Hepatocyte (in vitro differentiated cells): ENCODE data around the gene CWC25. TPM values are rescaled to one million over a fixed set of nuclear protein-coding genes. Genes with fewer than 3 reads are reported as not detected.
"Not testable (repeated sequence)": the region's sequence is repeated elsewhere in the genome, so short reads cannot be mapped to it uniquely, and the experiment has no call there.

Experiments
- DNase-seq: peaks from one replicate; pipeline ENCODE4 v3.0.0-alpha.2; 2016; ENCODE audit warnings: low spot score
- H2AFZ ChIP-seq: fragments of 200-600 bp; sonication (generic); 2 replicates; pipeline ENCODE4 v1.6.0; 2016; ENCODE audit warnings: antibody characterized with exemption, mild to moderate bottlenecking
- H3K27ac ChIP-seq: fragments of 200-600 bp; sonication (generic); 2 replicates; pipeline ENCODE4 v1.5.1; 2016; ENCODE audit warnings: mild to moderate bottlenecking
- H3K27me3 ChIP-seq: fragments of 200-600 bp; sonication (generic); 2 replicates; pipeline ENCODE4 v1.6.1; 2016
- H3K36me3 ChIP-seq: fragments of 200-600 bp; sonication (generic); replicated peaks from 2 replicates; pipeline ENCODE4 v1.5.1; 2016; ENCODE audit warnings: low read depth; ENCODE audit not compliant: insufficient read depth
- H3K4me1 ChIP-seq: fragments of 200-600 bp; sonication (generic); 2 replicates; pipeline ENCODE4 v1.5.1; 2016; ENCODE audit warnings: mild to moderate bottlenecking, moderate library complexity; ENCODE audit not compliant: insufficient read depth
- H3K4me2 ChIP-seq: fragments of 200-600 bp; sonication (generic); 2 replicates; pipeline ENCODE4 v1.6.0; 2016
- H3K4me3 ChIP-seq: fragments of 200-600 bp; sonication (generic); 2 replicates; pipeline ENCODE4 v1.5.1; 2016; ENCODE audit warnings: mild to moderate bottlenecking
- H3K79me2 ChIP-seq: fragments of 200-600 bp; sonication (generic); 2 replicates; pipeline ENCODE4 v1.6.0; 2017; ENCODE audit warnings: mild to moderate bottlenecking
- H3K9me2 ChIP-seq: fragments of 200-600 bp; sonication (generic); replicated peaks from 2 replicates; pipeline ENCODE4 v1.6.0; 2017; ENCODE audit warnings: mild to moderate bottlenecking; ENCODE audit not compliant: insufficient read depth
- H3K9me3 ChIP-seq: fragments of 200-600 bp; sonication (generic); 2 replicates; pipeline ENCODE4 v1.5.1; 2016; ENCODE audit warnings: low read depth, mild to moderate bottlenecking
- H4K20me1 ChIP-seq: fragments of 200-600 bp; sonication (generic); 2 replicates; pipeline ENCODE4 v1.6.0; 2016; ENCODE audit warnings: mild to moderate bottlenecking; ENCODE audit not compliant: insufficient read depth, poor library complexity, severe bottlenecking
- EZH2 ChIP-seq: fragments of 200-600 bp; sonication (generic); IDR thresholded peaks from 2 replicates; pipeline ENCODE4 v1.6.1; 2016; ENCODE audit warnings: antibody characterized with exemption, mild to moderate bottlenecking, borderline replicate concordance
- EZH2phosphoT487 ChIP-seq: fragments of 200-600 bp; sonication (generic); IDR thresholded peaks from one replicate; pipeline ENCODE4 v1.6.1; 2018; ENCODE audit warnings: antibody characterized with exemption, mild to moderate bottlenecking, low read depth, moderate library complexity; ENCODE audit not compliant: unreplicated experiment, severe bottlenecking
- WGBS: methylation state at CpG from one replicate; pipeline ENCODE4 v1.1.6; 2016; ENCODE audit warnings: low lambda C conversion rate; ENCODE audit errors: missing lambda C conversion rate; 5-methylcytosine and 5-hydroxymethylcytosine counted together
- polyA plus RNA-seq: library from polyadenylated mRNA; unstranded; fragments of >200 nt; fragmentation: Nextera tagmentation; extraction: Ambion mirVana; gene quantifications from 2 replicates; pipeline ENCODE4 v1.2.1, GENCODE V29; 2016
- total RNA-seq: library from RNA; depleted of rRNA; stranded (reverse); fragments of >200 nt; gene quantifications from 2 replicates; pipeline ENCODE4 v1.2.3, GENCODE V29; 2014
- TF ChIP-seq, protein P1 (sequence below): fragments of 200-600 bp; sonication (generic); IDR thresholded peaks from 2 replicates; pipeline ENCODE4 v1.5.1; 2016; ENCODE audit warnings: antibody characterized with exemption, mild to moderate bottlenecking; ENCODE audit not compliant: poor library complexity

Gene CWC25
- total and polyA plus RNA-seq, 2 experiments from 2014 or later: 10.0 to 18.5 TPM

DNA sequence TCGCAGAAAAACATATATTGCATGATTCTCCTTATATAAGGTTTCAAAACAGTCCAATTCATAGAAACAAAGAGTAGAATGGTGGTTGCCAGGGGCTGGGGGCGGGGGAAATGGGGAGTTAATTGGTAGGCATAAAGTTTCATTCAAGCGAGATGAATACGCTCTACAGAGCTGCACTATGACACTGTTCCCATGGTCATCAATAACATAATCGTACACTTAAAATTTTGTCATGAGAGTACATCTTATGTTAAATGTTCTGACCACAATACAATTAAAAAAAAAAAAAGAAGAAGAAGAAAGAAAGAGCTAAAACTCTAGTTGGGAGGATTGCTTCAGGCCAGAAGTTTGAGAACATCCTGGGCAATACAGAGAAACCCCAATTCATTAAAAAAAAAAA is 30.9 kb downstream of the CWC25 start:
- H3K9me2 ChIP-seq: no peaks in the 10 kb centered on the region

GRCh38 chr17:38791162-38791561 is 34.0 kb downstream of the CWC25 start:
- Histone ChIP-seq H3K4me3 (no peak overlapping the region), H3K79me2 (peaks cover 98% of the 10 kb centered on the region), H3K36me3 (no peaks in the 10 kb centered on the region), H3K4me2 (no peak overlapping the region), H3K27ac (no peak overlapping the region), H3K9me2 (no peaks in the 10 kb centered on the region), H3K27me3 (no peaks in the 10 kb centered on the region), H3K9me3 (no peaks in the 10 kb centered on the region), H4K20me1 (peaks cover 39% of the 10 kb centered on the region), H2AFZ (no peak overlapping the region), H3K4me1 (peaks cover 3% of the 10 kb centered on the region)
- 86% methylated on average over 5 of the region's 5 CpGs for WGBS
- no peak for TF ChIP-seq EZH2
- TF ChIP-seq, protein P1, sequence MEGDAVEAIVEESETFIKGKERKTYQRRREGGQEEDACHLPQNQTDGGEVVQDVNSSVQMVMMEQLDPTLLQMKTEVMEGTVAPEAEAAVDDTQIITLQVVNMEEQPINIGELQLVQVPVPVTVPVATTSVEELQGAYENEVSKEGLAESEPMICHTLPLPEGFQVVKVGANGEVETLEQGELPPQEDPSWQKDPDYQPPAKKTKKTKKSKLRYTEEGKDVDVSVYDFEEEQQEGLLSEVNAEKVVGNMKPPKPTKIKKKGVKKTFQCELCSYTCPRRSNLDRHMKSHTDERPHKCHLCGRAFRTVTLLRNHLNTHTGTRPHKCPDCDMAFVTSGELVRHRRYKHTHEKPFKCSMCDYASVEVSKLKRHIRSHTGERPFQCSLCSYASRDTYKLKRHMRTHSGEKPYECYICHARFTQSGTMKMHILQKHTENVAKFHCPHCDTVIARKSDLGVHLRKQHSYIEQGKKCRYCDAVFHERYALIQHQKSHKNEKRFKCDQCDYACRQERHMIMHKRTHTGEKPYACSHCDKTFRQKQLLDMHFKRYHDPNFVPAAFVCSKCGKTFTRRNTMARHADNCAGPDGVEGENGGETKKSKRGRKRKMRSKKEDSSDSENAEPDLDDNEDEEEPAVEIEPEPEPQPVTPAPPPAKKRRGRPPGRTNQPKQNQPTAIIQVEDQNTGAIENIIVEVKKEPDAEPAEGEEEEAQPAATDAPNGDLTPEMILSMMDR: no peak
- no peak for TF ChIP-seq EZH2phosphoT487
- DNase-seq: no peak

More for the DNA sequence above, 30.9 kb downstream of the CWC25 start:
- Histone ChIP-seq H3K79me2 (peaks cover 97% of the 10 kb centered on the region), H3K27ac (no peak overlapping the region), H3K9me3 (no peaks in the 10 kb centered on the region), H3K4me3 (no peak overlapping the region), H3K4me2 (no peak overlapping the region), H3K27me3 (no peaks in the 10 kb centered on the region), H3K36me3 (no peaks in the 10 kb centered on the region), H3K4me1 (peaks cover 22% of the 10 kb centered on the region), H2AFZ (no peak overlapping the region), H4K20me1 (peaks cover 54% of the 10 kb centered on the region)
- DNase-seq: no peak
- TF ChIP-seq EZH2: no peak
- TF ChIP-seq EZH2phosphoT487: no peak
- TF ChIP-seq, protein P1: no peak
- 94% methylated on average over 5 of the region's 5 CpGs for WGBS

- H3K9me2 ChIP-seq, H3K36me3 ChIP-seq, H3K27ac ChIP-seq, H3K4me2 ChIP-seq, H3K4me1 ChIP-seq, H3K9me3 ChIP-seq, DNase-seq, H3K4me3 ChIP-seq, H2AFZ ChIP-seq, H3K27me3 ChIP-seq: not testable (repeated sequence)
- Histone ChIP-seq H3K79me2 (peaks cover 95% of the 10 kb centered on the region), H4K20me1 (peaks cover 38% of the 10 kb centered on the region)
- WGBS: 76% methylated on average over 13 of the region's 13 CpGs
Measured at GRCh38 chr17:38790148-38790707, 34.9 kb downstream of the CWC25 start.

- Histone ChIP-seq H3K4me3 (no peak overlapping the region), H3K9me2 (no peaks in the 10 kb centered on the region), H3K9me3 (no peaks in the 10 kb centered on the region), H3K27me3 (no peaks in the 10 kb centered on the region), H3K79me2 (peaks cover 85% of the 10 kb centered on the region), H3K4me1 (no peaks in the 10 kb centered on the region), H3K36me3 (no peaks in the 10 kb centered on the region), H4K20me1 (peaks cover 36% of the 10 kb centered on the region), H2AFZ (no peak overlapping the region), H3K4me2 (no peak overlapping the region), H3K27ac (no peak overlapping the region)
- TF ChIP-seq EZH2 (no peak), EZH2phosphoT487 (no peak)
- TF ChIP-seq, protein P1: no peak
- DNase-seq: no peak
- WGBS: 6% methylated on average over 1 of the region's 1 CpG
Measured at GRCh38 chr17:38789185-38789584, 35.9 kb downstream of the CWC25 start.

DNA sequence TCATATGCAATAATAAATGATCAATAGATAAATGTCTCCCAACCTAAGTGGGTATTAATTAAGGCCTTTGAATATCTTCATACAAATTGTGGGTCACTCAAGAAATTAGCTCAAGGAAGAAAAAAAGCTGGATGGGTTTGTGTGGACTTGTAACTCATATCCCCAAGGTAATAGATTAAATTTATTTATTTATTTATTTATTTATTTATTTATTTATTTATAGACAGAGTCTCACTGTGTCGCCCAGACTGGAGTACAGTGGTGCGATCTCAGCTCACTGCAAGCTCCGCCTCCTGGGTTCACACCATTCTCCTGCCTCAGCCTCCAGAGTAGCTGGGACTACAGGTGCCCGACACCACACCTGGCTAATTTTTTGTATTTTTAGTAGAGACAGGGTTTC is 37.1 kb downstream of the CWC25 start:
- not testable (repeated sequence) for DNase-seq, H3K27me3 ChIP-seq, H3K27ac ChIP-seq, H3K9me3 ChIP-seq, H3K9me2 ChIP-seq, H3K4me1 ChIP-seq, H3K4me3 ChIP-seq, H2AFZ ChIP-seq, H3K4me2 ChIP-seq, H3K36me3 ChIP-seq
- 93% methylated on average over 4 of the region's 4 CpGs for WGBS
- H3K79me2 ChIP-seq: peaks cover 73% of the 10 kb centered on the region
- H4K20me1 ChIP-seq: peaks cover 29% of the 10 kb centered on the region
